Stomach (tissue), 4 donors: Measurements from ENCODE around the gene RHOJ.

ENCODE experiments used
- CTCF ChIP-seq, 7 experiments: fragments of 450-650 bp in 4 of 7; fragments of 200-600 bp in 3 of 7; sonication (generic) in 3 of 7; IDR thresholded peaks; one replicate each; pipeline ENCODE4 v1.5.1; 2016 to 2019; ENCODE audit warnings: antibody characterized with exemption in 7 of 7, control low read depth in 2 of 7, mild to moderate bottlenecking in 1 of 7
- EP300 ChIP-seq: sonication (generic); formaldehyde crosslinking; IDR thresholded peaks from one replicate; pipeline ENCODE4 v1.6.1; 2017; ENCODE audit warnings: antibody characterized with exemption
- POLR2A ChIP-seq, 4 donors: fragments of 450-650 bp; IDR thresholded peaks; one replicate each; pipeline ENCODE4 v1.6.1; 2016; ENCODE audit warnings: antibody characterized with exemption in 4 of 4, control low read depth in 2 of 4, mild to moderate bottlenecking in 1 of 4, moderate library complexity in 1 of 4

DNA sequence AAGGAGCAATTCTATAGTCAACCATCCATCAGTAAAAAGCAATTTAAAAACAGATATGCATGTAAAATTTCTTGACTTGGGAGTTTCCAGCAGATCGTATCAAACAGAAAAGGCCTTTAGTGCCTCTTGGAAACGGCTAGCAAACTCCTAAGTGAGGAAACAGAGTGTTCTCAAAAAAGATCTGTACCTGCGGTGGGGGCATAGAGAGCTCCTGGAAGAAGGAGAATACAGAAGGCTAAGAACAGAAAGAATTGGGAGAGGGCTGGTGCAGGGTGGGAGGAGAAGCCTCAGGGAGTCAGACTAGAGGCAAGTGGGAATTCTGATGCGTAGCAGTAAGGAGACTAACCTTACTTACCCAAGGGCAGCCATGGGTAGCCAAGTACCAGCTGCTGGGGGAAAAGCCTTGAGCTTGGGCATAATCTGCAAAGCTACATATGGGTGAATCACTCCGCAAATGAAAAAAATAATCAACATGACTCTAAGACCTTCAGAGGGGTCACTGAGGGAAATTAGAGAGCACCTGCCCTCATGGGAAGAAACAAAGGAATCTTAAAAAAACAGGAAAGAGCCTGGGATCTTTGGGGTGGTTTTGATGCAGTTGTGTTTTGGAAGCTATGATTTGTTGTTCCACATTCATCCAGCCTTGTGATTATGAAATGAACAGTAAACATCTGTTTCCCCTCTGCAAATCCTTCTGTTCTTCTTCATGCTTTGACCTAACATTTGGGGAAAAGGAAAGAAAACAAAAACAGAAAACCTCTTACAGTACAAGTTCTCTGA is 10.4 kb downstream of the RHOJ start:
- TF ChIP-seq CTCF (IDR thresholded peaks at IDR 0.05): no peak
- TF ChIP-seq POLR2A (IDR thresholded peaks at IDR 0.05): no peak
- TF ChIP-seq EP300: no peak
